HEK293 (cell line): Measurements from ENCODE around the gene POFUT2.

ENCODE experiments used
- REPIN1 ChIP-seq: fragments of 450-650 bp; formaldehyde crosslinking; IDR thresholded peaks from 2 replicates; pipeline ENCODE4 v1.5.1; 2017; ENCODE audit warnings: missing biosample characterization, missing genetic modification characterization, low read depth
- ZFP3 ChIP-seq: fragments of 450-650 bp; formaldehyde crosslinking; IDR thresholded peaks from 2 replicates; pipeline ENCODE4 v1.5.1; 2016; ENCODE audit warnings: low read depth, missing biosample characterization, missing genetic modification characterization
- ZNF132 ChIP-seq: fragments of 450-650 bp; formaldehyde crosslinking; IDR thresholded peaks from 2 replicates; pipeline ENCODE4 v1.5.1; 2017; ENCODE audit warnings: missing biosample characterization, missing genetic modification characterization, borderline replicate concordance
- ZNF19 ChIP-seq: fragments of 450-650 bp; formaldehyde crosslinking; IDR thresholded peaks from 2 replicates; pipeline ENCODE4; 2016; ENCODE audit warnings: missing biosample characterization, missing genetic modification characterization, low read depth
- ZNF571 ChIP-seq: fragments of 450-650 bp; formaldehyde crosslinking; IDR thresholded peaks from 2 replicates; pipeline ENCODE4 v1.5.0; 2017; ENCODE audit warnings: missing biosample characterization, missing genetic modification characterization
- TF ChIP-seq, protein P1 (sequence below): fragments of 450-650 bp; formaldehyde crosslinking; IDR thresholded peaks from 2 replicates; pipeline ENCODE4 v1.5.1; 2016; ENCODE audit warnings: missing biosample characterization, missing genetic modification characterization
- TF ChIP-seq, protein P2 (sequence below): fragments of 450-650 bp; formaldehyde crosslinking; IDR thresholded peaks from 2 replicates; pipeline ENCODE4 v1.5.0; 2017; ENCODE audit warnings: missing biosample characterization, missing genetic modification characterization, borderline replicate concordance
- TF ChIP-seq, protein P3 (sequence below): fragments of 450-650 bp; formaldehyde crosslinking; IDR thresholded peaks from 2 replicates; pipeline ENCODE4 v1.5.1; 2017; ENCODE audit warnings: missing biosample characterization, mild to moderate bottlenecking, missing genetic modification characterization, moderate library complexity
- TF ChIP-seq, protein P4 (sequence below): fragments of 450-650 bp; formaldehyde crosslinking; IDR thresholded peaks from 2 replicates; pipeline ENCODE4 v1.5.1; 2016; ENCODE audit warnings: missing biosample characterization, missing genetic modification characterization
- TF ChIP-seq, protein P5 (sequence below): fragments of 450-650 bp; formaldehyde crosslinking; IDR thresholded peaks from 2 replicates; pipeline ENCODE4 v1.5.1; 2016; ENCODE audit warnings: missing biosample characterization, missing genetic modification characterization

DNA sequence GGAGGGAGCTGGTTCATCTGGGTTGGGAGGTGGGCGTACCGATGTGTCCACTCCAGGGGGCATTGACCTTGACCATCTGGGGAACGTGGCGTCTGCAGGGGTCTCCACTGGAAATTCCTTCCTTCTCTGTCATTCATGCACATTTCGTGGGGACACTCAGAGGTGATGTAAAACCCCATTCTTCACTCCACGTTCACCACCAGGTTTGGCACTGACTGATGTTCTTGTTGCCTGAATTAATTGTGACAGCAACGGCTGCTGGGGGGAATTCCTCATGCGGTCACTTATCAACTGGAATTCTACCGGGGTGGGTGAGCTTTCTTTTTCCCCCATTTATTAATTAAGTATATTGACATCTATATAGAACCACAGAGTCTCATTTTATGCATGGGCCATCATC is 18.1 kb upstream of the POFUT2 start:
- TF ChIP-seq, protein P1, sequence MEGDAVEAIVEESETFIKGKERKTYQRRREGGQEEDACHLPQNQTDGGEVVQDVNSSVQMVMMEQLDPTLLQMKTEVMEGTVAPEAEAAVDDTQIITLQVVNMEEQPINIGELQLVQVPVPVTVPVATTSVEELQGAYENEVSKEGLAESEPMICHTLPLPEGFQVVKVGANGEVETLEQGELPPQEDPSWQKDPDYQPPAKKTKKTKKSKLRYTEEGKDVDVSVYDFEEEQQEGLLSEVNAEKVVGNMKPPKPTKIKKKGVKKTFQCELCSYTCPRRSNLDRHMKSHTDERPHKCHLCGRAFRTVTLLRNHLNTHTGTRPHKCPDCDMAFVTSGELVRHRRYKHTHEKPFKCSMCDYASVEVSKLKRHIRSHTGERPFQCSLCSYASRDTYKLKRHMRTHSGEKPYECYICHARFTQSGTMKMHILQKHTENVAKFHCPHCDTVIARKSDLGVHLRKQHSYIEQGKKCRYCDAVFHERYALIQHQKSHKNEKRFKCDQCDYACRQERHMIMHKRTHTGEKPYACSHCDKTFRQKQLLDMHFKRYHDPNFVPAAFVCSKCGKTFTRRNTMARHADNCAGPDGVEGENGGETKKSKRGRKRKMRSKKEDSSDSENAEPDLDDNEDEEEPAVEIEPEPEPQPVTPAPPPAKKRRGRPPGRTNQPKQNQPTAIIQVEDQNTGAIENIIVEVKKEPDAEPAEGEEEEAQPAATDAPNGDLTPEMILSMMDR (tag by site-specific recombination) = no peak
- TF ChIP-seq ZNF19 = no peak
- no peak for TF ChIP-seq ZNF132
- TF ChIP-seq ZFP3 (tag by site-specific recombination) = no peak
- no peak for TF ChIP-seq ZNF571
- no peak for TF ChIP-seq REPIN1 (tag by site-specific recombination)
- TF ChIP-seq, protein P2, sequence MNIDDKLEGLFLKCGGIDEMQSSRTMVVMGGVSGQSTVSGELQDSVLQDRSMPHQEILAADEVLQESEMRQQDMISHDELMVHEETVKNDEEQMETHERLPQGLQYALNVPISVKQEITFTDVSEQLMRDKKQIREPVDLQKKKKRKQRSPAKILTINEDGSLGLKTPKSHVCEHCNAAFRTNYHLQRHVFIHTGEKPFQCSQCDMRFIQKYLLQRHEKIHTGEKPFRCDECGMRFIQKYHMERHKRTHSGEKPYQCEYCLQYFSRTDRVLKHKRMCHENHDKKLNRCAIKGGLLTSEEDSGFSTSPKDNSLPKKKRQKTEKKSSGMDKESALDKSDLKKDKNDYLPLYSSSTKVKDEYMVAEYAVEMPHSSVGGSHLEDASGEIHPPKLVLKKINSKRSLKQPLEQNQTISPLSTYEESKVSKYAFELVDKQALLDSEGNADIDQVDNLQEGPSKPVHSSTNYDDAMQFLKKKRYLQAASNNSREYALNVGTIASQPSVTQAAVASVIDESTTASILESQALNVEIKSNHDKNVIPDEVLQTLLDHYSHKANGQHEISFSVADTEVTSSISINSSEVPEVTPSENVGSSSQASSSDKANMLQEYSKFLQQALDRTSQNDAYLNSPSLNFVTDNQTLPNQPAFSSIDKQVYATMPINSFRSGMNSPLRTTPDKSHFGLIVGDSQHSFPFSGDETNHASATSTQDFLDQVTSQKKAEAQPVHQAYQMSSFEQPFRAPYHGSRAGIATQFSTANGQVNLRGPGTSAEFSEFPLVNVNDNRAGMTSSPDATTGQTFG (tag by site-specific recombination) = no peak
- TF ChIP-seq, protein P3, sequence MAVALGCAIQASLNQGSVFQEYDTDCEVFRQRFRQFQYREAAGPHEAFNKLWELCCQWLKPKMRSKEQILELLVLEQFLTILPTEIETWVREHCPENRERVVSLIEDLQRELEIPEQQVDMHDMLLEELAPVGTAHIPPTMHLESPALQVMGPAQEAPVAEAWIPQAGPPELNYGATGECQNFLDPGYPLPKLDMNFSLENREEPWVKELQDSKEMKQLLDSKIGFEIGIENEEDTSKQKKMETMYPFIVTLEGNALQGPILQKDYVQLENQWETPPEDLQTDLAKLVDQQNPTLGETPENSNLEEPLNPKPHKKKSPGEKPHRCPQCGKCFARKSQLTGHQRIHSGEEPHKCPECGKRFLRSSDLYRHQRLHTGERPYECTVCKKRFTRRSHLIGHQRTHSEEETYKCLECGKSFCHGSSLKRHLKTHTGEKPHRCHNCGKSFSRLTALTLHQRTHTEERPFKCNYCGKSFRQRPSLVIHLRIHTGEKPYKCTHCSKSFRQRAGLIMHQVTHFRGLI (tag by site-specific recombination) = no peak
- TF ChIP-seq, protein P4, sequence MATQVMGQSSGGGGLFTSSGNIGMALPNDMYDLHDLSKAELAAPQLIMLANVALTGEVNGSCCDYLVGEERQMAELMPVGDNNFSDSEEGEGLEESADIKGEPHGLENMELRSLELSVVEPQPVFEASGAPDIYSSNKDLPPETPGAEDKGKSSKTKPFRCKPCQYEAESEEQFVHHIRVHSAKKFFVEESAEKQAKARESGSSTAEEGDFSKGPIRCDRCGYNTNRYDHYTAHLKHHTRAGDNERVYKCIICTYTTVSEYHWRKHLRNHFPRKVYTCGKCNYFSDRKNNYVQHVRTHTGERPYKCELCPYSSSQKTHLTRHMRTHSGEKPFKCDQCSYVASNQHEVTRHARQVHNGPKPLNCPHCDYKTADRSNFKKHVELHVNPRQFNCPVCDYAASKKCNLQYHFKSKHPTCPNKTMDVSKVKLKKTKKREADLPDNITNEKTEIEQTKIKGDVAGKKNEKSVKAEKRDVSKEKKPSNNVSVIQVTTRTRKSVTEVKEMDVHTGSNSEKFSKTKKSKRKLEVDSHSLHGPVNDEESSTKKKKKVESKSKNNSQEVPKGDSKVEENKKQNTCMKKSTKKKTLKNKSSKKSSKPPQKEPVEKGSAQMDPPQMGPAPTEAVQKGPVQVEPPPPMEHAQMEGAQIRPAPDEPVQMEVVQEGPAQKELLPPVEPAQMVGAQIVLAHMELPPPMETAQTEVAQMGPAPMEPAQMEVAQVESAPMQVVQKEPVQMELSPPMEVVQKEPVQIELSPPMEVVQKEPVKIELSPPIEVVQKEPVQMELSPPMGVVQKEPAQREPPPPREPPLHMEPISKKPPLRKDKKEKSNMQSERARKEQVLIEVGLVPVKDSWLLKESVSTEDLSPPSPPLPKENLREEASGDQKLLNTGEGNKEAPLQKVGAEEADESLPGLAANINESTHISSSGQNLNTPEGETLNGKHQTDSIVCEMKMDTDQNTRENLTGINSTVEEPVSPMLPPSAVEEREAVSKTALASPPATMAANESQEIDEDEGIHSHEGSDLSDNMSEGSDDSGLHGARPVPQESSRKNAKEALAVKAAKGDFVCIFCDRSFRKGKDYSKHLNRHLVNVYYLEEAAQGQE = no peak
- TF ChIP-seq, protein P5, sequence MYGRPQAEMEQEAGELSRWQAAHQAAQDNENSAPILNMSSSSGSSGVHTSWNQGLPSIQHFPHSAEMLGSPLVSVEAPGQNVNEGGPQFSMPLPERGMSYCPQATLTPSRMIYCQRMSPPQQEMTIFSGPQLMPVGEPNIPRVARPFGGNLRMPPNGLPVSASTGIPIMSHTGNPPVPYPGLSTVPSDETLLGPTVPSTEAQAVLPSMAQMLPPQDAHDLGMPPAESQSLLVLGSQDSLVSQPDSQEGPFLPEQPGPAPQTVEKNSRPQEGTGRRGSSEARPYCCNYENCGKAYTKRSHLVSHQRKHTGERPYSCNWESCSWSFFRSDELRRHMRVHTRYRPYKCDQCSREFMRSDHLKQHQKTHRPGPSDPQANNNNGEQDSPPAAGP (tag by site-specific recombination) = no peak
